NCI-H1436 treated with DMSO at 0.1 percent for 48 hours (cell line): ENCODE measurements around the gene SMAD6.

ENCODE experiments used
- DNase-seq: peaks from one replicate; lab custom pipeline; 2025; lab: John Stamatoyannopoulos, UW

The SMAD6 gene

DNA sequence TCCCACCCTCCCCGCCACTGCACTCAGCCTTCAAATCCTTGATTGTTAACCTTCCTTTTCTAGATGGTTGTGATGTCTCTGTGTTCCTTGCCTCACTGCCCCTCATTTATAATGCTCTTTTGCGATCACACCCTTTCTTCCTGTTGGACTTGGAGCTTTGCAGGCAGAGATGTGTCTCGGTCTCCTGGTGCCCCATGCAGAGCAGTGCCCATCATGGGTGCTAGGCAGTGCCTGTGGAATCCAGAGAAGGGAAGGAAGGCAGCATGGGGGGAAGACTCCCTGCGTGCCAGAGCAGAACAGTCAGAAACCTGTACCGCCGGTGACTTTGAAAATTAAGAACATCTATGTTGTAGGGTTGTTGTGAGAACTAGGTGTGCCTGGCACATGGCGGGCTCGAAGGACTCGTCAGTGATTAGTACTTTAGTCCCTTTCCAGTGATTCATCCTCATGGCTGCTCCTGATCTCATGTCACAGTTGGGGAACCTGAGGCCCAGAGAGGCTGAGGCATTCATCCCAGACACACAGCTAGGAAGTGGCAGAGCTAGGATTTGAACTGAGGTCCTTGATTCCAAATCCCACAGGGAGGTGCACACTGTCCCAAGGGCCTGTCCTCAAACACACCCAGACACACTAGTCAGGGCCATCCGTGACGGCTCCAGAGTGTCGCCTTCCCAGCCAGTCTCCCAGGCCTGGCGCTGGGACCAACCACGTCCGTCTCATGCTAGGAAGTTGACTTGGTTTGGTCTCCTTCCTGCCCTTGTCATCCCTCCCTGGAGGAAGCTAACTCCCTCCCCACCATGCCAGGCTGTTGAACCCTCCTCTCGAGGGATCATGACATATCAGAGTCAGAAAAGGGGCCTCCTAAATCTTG is 58.3 kb downstream of the SMAD6 start:
- no peak for DNase-seq

DNA sequence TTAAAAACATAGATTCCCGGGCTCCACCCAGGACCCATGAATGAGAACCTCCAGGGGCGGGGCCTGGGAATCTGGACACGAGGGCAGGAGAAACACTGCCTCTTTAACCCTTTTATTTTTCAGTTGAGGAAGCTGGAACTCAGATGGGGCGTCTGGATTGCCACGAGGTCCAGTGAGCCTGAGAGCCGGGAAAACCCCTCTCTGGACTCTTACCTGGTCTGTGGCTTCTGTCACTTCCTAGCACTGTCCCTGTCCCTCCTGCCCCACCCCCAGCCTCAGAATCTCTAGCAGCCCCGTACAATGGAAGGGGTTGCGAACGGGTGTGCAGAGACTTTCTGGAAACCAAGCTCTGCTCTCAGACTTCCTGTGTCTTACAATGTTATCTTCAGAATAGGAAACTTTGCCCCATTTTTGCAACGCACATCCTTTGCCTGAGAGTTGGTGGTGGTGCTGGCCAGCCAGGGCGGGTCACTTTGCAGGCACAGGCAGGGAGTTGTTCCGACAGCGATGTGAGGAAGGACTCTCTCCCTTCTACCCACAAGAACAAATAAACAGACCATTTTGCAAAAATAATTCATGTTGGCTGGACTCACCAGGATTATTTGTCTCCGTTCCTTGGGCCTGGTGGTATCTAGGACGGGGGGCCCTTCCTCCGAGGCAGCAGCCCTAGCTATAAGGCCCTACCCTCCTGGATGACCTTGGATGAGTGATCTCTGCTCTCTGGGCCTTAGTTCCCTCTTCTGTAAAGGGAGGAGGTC is 59.1 kb downstream of the SMAD6 start:
- no peak for DNase-seq

DNA sequence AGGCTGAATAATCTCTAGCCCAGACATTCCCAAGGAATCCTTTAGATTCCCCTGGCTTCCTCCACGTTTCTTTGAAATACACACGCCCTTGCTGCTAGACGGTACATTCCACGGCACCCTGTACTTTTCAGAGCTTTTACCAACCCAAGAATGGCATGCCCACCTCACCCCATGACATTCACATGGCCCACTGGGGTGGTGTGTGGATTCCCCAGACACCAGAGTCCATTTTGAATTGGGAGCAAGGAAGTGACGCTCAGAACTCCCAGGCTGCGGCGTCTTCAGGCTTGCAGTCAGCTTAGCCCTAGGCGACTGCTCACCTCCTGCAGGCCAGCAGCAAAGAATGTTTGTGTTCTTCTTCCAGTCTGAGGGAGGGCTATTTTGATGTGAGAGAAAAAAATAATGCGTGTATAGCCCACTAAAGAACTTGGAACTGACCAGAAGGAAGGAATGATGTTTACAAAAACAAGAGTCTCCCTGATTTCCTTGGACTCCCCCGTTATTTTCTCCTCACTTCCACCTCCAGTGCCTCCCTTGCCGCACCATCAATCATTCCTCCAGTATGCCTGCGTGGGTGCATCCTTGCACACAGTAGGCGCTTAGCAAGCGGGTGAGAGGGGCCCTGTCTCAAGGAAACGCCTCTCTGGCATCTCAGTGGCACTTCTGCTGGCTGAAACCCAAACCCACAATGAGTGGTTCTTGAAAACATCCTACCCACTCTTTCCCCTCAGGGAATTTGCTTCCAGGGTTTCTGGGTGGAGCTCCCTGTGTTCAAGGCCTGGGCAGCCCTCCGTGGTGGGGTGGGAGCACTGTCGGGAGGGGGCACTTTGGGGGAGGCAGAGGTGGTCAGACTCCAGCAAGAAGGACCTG is 59.9 kb downstream of the SMAD6 start:
- DNase-seq, result no peak

DNA sequence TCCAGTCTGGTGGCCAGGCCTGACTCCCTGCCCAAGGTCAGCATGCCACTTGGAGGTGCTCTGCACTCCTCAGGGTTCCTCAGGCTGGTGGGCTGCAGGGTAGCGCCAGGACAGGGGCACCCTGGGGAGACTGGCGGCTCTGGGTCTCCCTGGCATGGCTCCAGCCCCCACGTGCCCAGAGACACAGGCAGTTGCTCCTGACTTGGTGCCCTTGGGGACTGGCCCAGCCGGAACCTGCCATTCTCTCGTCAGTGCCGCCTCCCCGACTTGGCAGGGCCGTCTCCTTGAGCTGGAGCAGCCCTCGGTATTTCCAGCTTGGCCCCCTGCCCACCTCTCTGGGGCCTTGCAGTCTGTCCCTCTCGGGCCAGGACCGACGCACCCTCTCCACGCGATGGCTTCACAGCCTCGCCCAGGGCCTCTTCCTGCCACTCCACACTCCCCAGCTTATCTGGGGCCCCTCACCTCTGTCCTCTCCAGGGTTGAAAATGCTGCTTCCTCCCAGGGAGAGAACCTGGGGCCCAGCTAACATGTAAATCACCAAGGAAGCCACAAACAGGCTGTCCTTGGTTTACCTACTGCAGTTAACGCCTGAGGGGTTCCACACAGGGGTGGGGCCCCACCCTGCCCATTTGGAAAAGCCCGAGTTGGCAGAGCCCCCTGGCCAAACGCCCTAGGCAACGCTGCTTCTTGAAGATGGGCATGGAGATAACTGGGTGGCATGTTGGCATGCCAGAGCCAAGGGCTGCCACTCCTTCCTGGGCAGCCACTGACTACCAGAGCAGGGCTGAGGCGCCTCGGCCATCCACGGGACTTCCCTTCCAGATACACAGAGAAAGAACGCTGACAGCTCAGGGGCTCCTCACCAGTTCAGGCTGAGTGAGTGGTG is 61.4 kb downstream of the SMAD6 start:
- DNase-seq, result no peak

DNA sequence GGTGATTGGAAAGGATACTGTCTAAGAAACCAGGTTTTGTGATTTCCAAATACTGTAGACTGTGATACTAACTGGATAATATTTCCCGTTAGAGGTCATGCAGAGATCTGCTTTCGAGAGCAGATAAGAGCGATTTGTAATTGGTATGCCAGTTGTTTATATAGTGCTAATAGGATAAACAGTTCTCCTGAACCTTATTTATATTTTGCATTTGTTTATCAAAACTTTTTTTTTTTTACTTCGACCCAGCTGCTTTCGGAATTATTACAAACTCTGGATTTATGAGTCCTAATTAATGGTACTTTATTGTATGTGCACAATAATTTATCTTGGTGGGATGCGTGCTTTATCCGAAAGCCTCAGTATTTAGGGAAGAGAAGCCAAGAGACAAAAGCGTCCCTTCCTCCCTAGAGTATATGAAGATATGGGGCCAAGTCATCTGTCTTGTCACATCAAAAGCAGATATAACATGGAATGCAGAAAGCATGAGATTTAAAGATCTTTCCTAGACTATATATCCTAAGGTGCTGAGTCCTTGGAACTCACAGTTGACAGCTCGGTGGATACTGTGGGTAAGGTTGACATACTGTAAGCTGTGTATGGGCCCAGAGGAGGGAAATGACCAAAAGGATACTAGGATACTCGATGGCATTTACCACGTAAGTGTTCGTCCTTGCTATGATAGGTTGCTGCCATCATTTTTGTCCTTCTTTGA is 62.2 kb downstream of the SMAD6 start:
- DNase-seq, result no peak

DNA sequence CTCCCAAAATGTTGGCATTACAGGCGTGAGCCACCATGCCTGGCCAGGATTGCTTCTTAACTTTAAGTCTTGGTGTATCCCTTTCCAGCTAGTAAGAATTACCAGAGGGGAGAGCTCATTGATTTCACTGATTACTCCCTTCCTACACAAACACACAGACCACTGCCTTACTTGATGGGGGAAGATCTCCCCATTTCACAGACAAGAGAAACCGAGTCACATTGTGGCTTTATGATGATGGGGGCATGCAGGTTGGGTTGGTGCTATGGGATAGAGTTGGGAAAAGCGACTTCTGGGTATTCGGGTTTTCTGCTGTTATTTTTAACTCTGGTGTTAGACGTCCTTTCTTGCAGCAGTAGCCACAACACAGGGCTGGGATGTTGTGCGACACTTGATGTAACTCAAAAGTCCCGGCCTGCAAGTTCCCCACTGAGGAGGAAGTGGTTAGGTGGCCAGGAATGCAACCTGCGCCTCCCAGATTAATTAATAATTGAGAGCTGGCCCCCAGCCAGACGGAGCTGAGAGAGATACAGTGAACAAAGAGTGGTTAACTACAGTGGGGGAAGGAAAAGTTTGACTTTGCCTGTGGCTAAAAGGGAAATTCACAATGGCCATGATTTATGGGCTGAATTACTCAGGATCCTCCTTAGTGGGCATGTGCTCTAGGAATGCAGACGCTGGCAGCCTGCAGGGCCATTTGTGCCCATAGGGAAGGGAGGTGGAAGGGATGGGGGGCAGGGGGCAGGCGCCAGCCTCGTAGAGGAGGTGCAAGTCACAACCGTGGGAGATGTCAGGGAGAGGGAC is 63.6 kb downstream of the SMAD6 start:
- no peak for DNase-seq

DNA sequence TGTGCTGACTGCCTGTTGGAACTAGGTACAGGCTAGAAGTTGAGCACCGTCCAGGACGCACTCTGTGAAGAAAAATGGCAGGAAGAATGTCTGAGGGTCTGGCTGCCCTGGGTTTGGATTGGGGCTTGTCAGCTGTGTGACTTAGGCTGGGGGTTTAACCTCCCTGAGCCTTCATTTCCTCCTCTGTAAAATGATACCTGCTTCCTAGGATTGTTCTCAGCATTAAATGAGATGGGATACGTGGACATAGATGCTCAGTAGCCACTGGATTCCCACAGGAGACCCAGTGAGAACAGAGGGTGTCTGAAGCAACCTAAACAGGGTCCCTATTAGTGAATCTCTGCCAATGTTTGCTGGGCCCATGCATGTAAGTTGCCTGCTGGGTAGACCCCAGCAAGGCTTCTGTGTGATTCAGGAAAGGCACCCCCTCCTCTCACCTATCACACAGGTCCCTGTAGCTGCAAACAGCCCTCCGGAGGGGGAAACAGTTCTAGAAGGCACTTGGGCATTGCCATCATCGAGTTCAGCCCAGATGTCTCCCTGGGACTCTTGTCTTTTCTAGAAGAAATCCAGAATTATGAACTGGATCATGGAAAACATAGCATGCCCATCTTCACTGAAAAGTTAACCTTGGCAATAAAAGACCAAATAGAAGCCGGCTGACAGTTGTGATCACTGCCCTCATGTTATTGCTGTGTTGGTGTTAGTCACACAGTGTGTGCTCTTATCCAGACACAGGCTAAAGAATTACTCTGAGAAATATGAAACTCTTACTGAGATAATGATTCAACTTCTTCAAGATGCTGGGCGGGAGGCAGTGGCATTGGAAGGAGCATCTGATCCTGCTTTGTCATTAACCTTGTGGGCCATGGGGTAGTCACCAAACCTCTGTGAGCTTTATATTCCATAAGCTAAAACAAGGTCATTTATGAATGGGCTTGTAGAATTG is 64.5 kb downstream of the SMAD6 start:
- no peak for DNase-seq

DNA sequence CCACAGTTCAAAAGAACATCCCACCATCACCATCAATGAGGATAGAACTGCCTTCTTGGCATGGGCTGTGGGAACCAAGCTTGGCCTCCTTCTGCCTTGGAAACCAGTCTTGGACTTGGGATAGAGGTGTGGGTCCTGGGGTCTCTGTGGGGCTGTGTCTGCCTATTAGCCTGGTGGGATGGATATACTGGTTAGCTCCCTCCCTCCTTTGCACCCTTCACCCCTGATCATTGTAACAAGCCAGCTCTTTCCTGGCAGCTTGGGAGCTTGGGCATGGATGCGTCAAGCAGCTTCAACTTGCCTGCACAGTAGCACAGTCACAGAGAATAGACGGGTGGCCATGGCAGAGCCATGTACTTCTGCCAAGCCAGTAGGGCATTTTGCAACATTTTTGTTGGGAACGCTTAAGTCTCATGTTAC is 65.2 kb downstream of the SMAD6 start:
- DNase-seq, result no peak

DNA sequence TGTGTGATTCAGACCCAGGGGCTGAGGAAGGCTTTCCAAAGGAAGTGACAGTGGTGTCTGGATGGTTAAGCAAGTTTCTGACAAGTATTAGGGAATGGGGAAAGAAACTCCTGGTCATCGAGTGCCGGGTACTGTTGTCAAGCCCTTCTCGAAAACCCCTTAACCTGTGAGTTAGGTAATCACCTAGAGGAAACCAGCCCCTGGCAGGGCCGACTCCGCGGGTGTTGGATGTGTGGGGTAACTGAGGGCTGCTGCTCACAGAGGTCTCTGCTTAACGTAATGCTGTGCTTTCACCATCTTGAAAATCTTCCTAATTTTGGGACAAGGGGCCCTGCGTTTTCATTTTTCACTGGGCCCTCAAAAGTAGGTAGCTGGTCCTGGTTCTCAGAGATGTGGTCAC is 67.0 kb downstream of the SMAD6 start:
- DNase-seq, result no peak

DNA sequence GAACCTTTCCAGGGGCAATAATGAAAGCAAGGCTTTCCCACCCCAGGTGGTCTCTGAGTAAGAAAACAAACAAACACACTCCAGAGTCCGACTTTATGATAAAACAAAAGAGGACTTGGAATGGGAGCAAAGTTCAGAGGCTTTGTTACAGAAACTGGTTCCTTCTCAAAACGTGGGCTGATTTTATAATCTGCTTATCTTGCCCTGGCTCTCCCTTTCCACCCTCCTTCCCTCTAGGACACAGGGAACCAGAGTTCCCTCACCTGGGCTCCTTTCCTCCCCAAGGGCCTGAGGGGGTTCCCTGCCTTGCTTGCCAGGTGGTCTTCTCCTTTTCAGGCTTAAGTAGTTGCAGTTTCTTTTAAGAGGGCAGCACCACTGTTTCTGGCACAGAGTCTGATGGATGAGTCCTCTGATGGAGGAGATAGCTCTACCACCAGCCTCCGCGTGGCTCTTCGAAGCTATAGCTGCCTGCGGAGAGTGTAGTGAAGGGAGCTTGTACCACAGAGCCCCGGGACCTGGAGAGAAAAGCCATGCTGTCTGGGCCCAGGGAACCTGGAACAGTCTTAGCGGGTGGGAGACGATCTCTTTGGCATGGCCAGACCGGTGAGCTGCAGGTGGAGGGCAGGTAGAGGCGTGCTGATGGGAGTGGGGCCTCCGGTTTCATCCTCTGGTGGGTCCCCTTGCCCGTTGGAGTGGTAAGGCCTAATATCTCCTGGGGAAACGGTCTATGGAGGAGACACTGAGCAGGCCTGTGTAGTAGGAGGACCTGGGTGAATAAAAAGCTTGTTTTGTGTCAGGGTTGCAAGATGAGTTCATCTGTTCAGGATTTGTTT is 68.7 kb downstream of the SMAD6 start:
- no peak for DNase-seq

DNA sequence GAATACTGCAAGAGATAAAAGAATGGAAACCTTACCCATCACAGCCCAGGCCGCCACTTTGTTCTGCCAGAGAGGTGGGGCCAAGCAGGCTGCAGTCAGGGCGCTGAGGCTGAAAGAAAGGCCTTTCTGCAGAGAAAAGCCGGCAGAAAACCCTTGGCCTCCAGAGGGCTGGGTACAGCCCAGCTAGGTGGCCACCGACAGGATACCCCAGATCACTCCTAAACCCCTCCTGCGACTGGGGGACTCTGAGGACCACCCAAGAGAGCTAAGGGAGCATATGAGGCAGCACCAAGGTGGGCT is 69.3 kb downstream of the SMAD6 start:
- no peak for DNase-seq

DNA sequence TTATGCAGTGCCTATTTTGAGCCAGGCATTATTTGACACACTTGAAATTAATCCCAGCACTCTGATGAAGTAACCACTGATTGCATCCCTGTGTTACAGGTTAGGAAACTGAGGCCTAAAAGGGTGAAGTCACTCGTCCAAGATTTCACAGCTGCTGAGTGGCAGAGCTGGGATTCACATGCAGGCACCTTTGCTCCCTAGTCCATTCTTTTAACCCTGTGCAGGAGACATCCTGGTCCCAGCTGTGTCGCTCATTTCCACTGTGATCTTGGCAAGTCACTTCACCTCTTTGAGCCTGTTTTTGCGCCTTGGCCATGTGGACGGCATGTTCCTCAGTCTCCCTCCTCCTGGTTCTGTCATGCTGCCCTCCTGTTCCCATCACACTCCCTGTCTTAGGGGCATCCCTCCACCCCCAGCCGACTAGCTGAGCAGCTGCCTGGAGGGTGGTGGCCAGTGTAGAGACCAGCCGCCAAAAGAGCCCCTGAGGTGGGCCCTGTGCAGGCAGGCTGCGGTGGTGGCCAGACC is 70.6 kb downstream of the SMAD6 start:
- no peak for DNase-seq

DNA sequence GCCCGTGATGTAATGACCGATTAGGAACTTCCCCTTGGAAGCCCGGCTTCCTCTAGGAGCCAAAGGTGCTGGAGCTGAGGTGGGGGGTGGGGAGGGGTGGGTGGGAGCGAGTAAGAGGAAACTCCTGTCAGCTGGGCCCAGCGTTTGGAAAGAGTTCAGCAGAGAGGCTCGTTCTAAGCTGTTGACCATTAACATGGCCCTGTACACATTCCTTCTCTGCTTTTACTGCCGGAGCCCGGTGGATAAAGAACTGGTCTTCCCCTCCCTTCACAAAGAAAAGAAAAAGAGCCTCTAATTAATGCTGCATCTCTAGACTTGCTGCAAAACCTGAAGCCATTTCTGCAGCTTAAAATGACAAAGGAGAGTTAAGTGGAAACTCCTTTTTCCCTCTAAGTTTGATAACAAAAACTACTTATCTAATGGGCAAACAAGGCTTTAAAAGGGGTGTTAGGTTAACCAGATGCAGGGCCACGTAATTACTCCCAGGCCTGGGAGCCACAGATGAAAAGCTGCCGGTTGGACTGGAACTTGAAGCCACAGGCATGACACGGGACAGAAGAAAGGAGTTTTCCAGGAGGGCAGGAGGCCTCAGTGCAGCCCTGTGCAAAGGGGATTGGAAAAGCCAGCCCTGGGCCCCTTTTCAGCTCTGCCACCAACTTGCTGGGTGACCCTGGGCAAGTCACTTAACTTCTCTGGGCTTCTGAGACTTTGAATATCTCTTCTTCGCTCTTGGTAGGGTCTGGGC is 71.3 kb downstream of the SMAD6 start:
- no peak for DNase-seq

DNA sequence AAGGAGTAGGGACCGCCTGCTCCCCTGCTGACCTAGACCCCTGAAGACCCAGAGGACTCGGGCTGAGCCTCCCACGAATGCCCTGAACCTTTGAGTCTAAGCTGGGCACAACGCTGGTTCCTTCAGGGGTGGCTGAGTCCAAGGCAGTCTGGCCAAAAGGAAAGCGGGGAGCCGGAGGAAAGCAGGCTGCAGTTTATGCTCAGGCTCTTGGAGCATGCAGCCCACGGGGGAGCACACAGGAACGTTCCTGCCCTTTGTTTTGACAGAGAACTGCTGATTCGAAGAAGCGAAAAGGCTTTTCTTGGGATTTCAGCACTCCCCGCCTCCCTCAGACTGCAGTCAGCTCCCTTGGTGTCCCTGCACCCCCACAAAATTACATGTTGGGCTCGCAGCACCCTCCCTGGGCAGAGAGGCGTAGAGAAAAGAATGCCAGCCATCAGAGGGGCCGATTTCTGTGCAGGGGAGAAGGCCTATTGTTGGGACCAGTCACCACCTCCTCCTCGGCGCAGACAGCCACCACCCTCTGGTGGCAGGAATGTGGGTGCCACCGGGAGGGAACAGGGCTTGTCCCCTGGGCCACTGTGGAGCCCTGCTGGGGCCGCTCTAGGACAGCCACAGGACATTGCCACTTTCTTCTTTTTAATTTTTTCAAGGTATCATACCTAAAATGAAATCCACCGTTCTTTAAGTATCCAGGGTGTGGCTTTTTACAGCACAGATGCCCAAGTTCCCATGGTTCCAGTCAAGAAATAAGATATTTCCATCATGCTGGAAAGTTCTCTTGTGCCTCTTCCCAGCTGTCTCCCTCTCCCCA is 72.2 kb downstream of the SMAD6 start:
- DNase-seq, result no peak

DNA sequence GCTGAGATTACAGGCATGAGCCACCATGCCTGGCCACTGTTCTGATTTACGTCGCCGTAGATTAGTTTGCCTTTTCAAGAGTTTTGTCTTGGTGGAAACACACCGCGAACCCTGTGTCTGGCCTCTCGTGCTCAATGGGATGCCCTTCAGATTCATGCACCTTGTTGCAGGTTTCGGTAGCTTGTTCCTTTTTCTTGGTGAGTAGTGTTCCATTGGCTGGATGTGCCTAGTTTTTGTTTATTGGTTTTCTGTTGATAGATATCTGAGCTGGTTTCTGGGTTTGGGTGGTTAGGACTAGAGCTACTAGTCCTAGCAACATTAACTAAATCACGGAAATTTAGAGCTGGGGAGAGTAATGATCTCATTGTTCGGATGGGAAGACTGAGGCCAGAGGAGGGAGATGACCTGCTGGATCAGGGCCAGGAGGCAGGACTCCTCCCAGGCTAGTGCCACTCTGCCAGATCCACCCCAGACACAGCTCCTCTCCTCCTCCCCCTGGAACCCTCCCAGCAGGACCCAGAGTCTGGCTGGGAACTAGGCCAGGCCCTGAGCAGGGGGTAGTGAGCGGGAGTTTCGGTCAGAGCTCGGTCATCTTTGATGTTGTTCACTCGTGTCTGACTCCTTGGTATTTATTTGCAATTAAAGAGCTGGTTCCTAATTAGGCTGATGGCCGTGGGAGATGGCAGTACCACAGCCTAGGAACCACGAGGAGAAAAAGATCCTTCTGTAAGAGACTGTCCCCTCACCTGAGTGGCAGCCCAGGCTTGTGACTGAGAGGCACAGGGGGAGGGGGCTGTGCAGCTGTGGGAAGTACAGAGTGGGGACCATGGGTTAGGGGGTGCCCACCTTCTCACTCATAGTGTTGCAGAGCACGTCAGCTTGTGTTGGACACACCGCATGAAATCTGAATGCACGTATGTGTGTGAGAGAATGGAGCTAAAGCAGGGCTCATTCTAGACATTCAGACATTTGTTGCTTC is 73.4 kb downstream of the SMAD6 start:
- DNase-seq, result no peak
